Measurements from ENCODE around the gene ANXA1. TPM values are rescaled to one million over a fixed set of nuclear protein-coding genes. Genes with fewer than 3 reads are reported as not detected.
"Not testable (repeated sequence)": the region's sequence is repeated elsewhere in the genome, so short reads cannot be mapped to it uniquely, and the experiment has no call there.

The ANXA1 gene
- polyA plus RNA-seq, 4 donors = 31.7 to 40.9 (median 37.6) TPM

DNA sequence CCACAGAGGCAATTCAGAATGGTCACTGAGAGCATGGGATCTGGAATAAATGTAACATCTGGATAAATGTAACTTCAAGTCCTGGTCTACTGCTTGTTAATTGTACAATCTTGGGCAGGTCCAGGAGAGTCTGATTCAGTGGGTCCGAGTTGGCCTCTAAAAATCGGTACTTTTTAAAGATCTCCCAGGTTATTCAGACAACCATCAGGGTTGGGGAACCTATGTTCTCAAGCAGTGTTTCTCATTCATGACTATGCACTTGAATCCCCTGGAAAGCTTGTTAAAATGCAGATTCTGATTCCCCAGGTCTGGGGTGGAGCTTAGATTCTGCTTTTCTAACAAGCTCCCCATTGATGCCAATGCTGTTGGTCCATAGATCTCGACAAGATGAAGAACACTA lies 14.8 kb downstream of the ANXA1 start:
- DNase-seq (ENCODE audit: low read depth in 4 of 4, low spot score in 3 of 4) = no peak

GRCh38 chr9:73167614-73168013 lies 15.9 kb downstream of the ANXA1 start:
- no peak for DNase-seq (ENCODE audit: low read depth in 4 of 4, low spot score in 3 of 4)

DNA sequence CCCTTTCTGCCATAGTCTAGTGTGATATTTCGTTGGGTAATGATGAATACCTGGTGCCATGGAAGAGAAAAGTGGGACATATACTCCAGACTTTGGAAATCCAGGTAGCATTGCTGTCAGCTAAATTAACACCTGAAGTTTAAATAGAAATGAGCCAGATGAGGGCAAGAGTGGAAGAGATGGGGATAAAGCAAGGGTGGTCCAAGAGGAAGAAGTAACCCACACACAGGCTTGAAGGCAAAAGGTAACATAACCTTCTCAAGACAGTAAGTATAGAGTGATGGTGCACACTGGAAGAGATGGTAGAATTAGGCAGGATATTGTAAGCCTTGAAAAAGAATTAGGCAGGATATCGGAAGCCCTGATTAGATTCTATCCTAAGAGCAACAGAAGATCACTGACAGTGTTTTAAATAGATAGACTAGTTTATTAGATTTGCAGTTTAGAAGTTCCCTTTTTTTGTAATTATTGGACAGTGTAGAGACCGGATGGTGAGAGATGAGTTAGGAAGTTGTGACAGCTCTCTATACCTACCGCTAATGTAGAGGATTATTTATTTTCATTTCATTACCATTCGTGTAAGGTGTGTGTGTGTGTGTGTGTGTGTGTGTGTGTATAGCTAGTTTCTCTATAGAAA lies 16.8 kb downstream of the ANXA1 start:
- no peak for DNase-seq (ENCODE audit: low read depth in 4 of 4, low spot score in 3 of 4)

DNA sequence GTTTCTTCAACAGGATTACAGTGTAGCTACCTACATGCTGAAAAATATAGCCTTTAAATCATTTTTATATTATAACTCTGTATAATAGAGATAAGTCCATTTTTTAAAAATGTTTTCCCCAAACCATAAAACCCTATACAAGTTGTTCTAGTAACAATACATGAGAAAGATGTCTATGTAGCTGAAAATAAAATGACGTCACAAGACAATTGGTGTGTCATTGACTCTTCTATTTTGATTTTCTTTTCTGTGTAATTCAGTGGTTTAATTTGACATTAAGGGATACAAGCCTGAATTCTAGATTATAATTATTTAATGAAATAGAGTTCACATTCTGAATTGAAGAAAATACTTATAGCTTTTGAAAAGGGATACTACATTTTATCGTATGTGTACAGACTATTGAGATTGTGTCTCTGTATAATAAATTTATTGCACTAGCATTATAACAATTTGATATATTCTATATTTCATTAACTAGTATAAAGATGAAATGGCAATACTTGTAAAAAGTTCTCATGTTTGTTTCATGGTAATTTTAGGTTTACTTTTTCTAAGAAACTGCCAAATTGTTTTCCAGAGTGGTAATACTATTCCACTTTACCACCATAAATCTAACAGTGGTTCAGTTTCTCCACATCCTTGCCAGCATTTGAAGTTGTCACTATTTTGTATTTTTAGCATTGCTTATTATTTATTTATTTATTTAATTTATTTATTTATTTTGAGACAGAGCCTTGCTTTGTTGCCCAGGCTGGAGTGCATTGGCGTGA lies 18.7 kb downstream of the ANXA1 start:
- DNase-seq (ENCODE audit: low read depth in 4 of 4, low spot score in 3 of 4) = no peak

DNA sequence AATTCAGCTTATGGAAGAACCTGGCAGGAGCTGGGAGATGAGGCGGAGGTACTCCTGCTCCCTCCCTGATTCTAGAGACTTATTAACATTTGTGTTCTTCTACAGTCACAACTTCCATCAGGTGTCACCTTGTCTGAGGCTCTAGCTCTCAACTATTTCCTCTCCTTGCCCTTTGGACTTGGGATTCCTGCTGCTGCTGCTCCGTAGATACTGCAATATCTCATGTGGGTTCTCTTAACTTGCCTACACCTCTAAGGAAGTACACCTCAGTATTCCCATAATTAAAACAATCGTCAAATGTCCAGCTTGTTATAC lies 21.2 kb downstream of the ANXA1 start:
- no peak for DNase-seq (ENCODE audit: low read depth in 4 of 4, low spot score in 3 of 4)

- no peak for DNase-seq (ENCODE audit: low read depth in 4 of 4, low spot score in 3 of 4)
Measured at GRCh38 chr9:73173557-73174329, 22.1 kb downstream of the ANXA1 start.

DNA sequence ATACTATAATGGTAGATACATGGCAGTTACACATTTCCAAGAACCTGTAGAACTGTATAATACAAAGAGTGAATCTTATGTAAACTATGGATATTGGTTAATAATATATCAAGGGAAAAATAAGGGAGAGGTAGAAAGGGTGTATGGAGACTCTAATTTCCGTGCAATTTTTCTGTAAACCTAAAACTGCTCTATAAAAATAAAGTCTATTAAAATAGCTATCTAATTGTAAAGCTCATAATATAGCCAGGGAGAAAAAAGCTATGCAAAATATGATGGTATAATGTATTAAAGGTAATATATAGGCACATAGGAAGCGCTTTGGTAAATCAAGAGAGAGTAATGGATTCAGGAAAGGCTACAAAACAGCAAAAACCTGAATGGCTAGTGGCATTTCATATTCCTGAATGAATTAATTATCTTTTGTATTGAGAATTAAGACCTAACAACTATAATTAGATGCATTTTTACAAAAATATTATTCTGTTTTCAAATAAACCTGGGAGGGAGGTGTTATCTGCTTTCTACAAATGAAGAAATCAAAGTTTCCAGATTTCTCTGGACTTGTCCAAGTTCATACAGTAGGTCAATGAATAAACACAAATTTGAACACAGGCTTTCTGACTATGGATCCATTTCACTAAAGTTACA lies 22.8 kb downstream of the ANXA1 start:
- no peak for DNase-seq (ENCODE audit: low read depth in 4 of 4, low spot score in 3 of 4)

DNA sequence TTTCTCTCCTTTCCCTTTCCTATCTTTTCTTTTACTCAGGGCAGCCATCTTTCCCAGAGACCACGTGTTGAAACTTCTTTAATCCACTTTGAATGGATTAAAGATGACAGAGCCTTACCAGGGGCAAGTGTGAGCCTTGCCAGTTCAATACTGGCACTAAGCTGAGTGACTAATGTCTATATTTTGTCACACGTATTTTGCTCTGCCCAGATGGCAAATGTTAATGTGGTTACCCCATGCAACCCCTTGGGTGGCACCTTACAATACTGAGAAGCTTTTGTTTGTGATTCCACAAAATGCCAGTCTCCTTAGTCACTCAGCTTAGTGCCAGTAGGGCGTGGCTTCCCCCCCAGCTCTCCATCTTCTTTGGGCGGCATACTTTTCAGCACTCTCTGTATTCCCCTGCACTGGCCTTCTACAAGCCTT lies 24.8 kb downstream of the ANXA1 start:
- no peak for DNase-seq (ENCODE audit: low read depth in 4 of 4, low spot score in 3 of 4)

DNA sequence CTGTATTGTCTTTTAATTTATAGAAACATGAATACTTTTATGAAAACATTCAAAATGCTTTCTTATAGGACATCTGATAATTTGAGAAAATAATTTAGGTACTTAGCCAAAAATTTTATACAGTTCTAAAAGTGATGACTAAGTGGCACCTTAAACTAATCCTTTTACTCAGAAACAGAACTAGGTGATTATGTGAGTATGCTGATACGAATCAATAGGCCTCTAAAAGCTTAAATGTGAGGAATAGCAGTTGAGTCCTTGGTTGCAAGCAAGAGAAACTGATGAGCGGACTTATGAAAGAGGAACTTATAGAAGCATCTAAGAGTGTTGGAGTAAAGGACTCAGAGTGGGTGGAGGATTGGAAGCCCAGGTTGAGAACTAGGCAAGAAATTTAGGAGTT lies 26.4 kb downstream of the ANXA1 start:
- DNase-seq (ENCODE audit: low read depth in 4 of 4, low spot score in 3 of 4) = no peak

GRCh38 chr9:73179589-73179988 lies 27.9 kb downstream of the ANXA1 start:
- DNase-seq (ENCODE audit: low read depth in 4 of 4, low spot score in 3 of 4) = peak in 2 of 4 donors; percentile 24 to 31

- DNase-seq (ENCODE audit: low read depth in 4 of 4, low spot score in 3 of 4) = no peak
Measured at GRCh38 chr9:73180403-73180802, 28.7 kb downstream of the ANXA1 start.

- no peak for DNase-seq (ENCODE audit: low read depth in 4 of 4, low spot score in 3 of 4)
Measured at GRCh38 chr9:73182928-73183327, 31.3 kb downstream of the ANXA1 start.

GRCh38 chr9:73183428-73183827 lies 31.8 kb downstream of the ANXA1 start:
- no peak for DNase-seq (ENCODE audit: low read depth in 4 of 4, low spot score in 3 of 4)

DNA sequence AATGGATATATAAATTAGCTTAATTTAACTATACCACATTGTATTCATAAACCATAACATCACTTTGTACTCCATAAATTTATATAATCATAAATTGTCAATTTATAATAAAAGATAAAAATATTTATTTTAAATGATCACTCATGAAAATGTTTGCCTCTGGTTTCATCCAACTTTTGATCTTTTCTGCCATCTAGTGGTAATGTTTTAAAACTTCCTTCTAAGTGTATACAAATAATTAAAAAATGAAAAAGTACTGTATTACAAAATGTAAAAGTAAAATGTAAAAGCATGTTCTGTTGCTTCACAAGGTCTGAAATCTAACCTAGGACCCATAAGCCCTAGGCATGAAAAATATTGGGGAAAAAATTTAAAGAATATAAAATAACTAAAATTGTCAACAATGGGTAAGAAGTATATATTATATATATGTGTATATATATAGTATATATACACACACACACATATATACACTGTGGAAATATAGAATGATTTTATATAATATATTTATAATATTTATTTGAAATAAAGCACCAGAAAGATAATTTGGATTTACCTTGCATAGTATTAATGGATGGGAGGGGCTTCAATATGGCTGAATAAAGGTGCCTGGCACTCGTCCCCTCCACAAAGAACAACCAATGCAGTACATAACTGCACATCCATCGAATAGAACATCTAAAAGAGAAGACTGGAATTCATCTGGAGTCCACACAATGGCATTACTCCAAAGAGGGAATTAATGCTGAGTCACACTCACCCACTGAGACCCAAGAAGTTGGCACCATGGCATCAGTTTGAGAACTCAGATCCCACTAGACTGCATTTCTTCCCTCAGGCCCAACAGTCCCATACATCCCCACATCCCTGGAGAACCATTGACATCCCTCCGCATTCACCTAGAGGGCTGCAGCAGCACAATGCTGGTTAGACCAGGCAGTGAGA lies 32.5 kb downstream of the ANXA1 start:
- DNase-seq (ENCODE audit: low read depth in 4 of 4, low spot score in 3 of 4) = no peak

GRCh38 chr9:73191109-73191508 lies 39.4 kb downstream of the ANXA1 start:
- not testable (repeated sequence) for DNase-seq (ENCODE audit: low read depth in 4 of 4, low spot score in 3 of 4)

GRCh38 chr9:73194284-73194683 lies 42.6 kb downstream of the ANXA1 start:
- DNase-seq (ENCODE audit: low read depth in 4 of 4, low spot score in 3 of 4) = no peak

DNA sequence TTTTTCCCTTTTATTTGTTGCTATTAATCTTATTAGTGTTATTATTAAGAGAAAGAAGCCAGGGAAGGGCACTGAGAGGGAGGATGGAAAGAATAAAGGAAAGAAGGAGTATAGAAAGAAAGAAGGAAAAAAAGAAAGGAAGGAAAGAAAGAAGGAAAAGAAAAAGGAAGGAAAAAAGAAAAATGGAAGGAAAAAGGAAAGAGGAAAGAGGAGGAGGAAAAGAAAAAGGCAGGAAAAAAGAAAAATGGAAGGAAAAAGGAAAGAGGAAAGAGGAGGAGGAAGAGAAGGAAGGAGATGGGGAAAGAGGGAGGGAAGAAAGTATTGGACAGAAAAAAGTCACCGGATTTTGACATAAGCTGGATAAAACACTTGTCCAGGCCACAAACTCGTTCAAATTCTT lies 47.8 kb downstream of the ANXA1 start:
- no peak for DNase-seq (ENCODE audit: low read depth in 4 of 4, low spot score in 3 of 4)

DNA sequence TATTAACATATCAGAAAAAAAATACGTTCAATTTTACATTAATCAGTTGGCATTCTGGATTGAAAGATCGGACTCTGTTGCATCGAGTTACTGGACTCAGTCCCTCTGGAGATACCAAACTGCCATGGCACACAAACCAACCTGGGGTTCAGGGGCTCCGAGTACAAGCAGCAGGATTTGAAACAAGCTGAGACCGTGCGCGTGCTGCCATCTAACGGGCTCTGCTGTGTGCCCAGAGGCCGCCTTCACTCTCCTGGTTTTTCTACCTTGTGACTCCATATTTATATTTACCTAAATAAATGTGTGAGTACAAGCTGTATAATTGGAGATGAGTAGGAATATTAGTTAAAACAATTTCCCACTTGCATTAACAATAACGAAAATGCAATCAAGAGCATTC lies 48.2 kb downstream of the ANXA1 start:
- no peak for DNase-seq (ENCODE audit: low read depth in 4 of 4, low spot score in 3 of 4)

DNA sequence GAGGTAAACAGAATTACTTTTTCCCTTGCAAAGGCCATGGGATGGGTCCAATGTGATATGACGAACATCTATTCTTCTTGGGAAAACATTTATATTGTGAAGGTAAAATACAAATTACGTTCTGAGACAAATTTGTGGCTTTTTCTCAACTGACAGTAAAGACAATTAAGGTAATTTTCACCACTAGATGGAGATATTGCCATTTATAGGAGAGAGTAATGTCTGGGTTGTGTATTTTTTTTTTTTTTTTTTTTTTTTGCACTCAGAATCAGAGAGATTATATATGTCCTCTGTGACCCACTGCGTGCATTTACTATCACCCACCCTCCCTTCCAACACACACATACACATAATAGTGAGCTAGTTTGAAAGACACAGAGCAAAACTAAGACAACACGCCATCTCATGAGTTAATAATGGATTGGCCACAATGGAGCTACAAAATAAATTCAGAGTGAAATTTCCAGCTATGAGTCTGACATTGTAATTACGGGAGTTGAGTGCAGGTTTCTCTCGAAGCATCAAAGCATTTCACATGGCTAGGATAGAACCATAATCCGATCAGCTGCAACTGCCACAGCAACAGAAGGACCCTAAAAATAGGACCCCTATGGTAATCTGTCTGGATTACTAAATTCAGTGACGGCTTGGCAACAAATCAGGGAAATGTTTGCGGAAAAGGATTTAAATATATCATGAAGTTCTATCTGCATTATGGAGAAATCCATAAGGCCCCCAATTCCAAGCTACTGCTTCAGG lies 49.2 kb downstream of the ANXA1 start:
- peak in 2 of 4 donors; percentile 3 to 7 for DNase-seq (ENCODE audit: low read depth in 4 of 4, low spot score in 3 of 4)

Data from right renal pelvis (tissue), 4 donors.